Panc1 (cell line): ENCODE results near the gene FKTN. TPM values are rescaled to one million over a fixed set of nuclear protein-coding genes. Genes with fewer than 3 reads are reported as not detected.

Source experiments
- ATAC-seq: fragments of 200-7000 bp; cut with Tn5 transposase; 2 replicates; pipeline ENCODE4 v1.9.1; 2020; ENCODE audit warnings: mild to moderate bottlenecking, moderate library complexity
- BruUV-seq: library from RNA; stranded (reverse); fragments of 400-500 nt; replicated peaks from 2 replicates; lab custom pipeline; 2021; lab: Mats Ljungman, UMichigan
- CTCF ChIA-PET: fragments of 300-600 bp; sonication (Branson Sonifier 250); formaldehyde crosslinking; loops from one replicate; lab custom pipeline; 2022; ENCODE audit warnings: antibody characterized with exemption; lab: Charles Lee
- POLR2A ChIA-PET: fragments of 300-600 bp; sonication (Branson Sonifier 250); formaldehyde crosslinking; loops from one replicate; lab custom pipeline; 2022; ENCODE audit warnings: antibody characterized with exemption; lab: Charles Lee
- DNase-seq: peaks from one replicate; pipeline ENCODE4 v3.0.0-alpha.2; 2010; ENCODE audit warnings: low read depth, low spot score
- H3K27ac ChIP-seq: 2 replicates; pipeline ENCODE4 v1.5.1; 2011; ENCODE audit warnings: mild to moderate bottlenecking, low read length, inconsistent platforms
- H3K27me3 ChIP-seq: fragments of 200-500 bp; sonication (Bioruptor generic); 2 replicates; pipeline ENCODE4 v1.6.0; 2014; ENCODE audit warnings: low read length, inconsistent platforms; ENCODE audit not compliant: control insufficient read depth, insufficient read depth
- H3K36me3 ChIP-seq: fragments of 200-500 bp; sonication (Bioruptor generic); 2 replicates; pipeline ENCODE4 v1.5.1; 2014; ENCODE audit warnings: inconsistent platforms, mild to moderate bottlenecking, low read length, moderate library complexity; ENCODE audit not compliant: control insufficient read depth, insufficient read depth
- H3K4me1 ChIP-seq: 2 replicates; pipeline ENCODE4 v1.5.1; 2011; ENCODE audit warnings: inconsistent platforms, mild to moderate bottlenecking, low read length, moderate library complexity; ENCODE audit not compliant: control insufficient read depth, insufficient read depth
- H3K4me3 ChIP-seq, 2 experiments: 2 replicates each; pipeline ENCODE4 v1.5.1; 2011 to 2012; ENCODE audit warnings: low read depth in 2 of 2, low read length in 2 of 2, mild to moderate bottlenecking in 2 of 2, inconsistent platforms in 1 of 2, moderate library complexity in 1 of 2
- H3K9me3 ChIP-seq: fragments of 200-500 bp; sonication (Bioruptor generic); 2 replicates; pipeline ENCODE4 v1.5.1; 2014; ENCODE audit warnings: low read depth, mild to moderate bottlenecking, inconsistent platforms, low read length, moderate library complexity; ENCODE audit not compliant: control insufficient read depth, insufficient read depth
- CTCF ChIP-seq: fragments of 450-650 bp; IDR thresholded peaks from 2 replicates; pipeline ENCODE4 v1.5.1; 2017; ENCODE audit warnings: mild to moderate bottlenecking
- POLR2AphosphoS5 ChIP-seq: IDR thresholded peaks from 2 replicates; pipeline ENCODE4 v1.6.1; 2012; ENCODE audit warnings: mild to moderate bottlenecking, low read depth, low read length, moderate library complexity
- REST ChIP-seq, 2 experiments: IDR thresholded peaks; 2 replicates each; pipeline ENCODE4 v1.6.1; 2011 to 2012; ENCODE audit warnings: low read depth in 2 of 2, control low read depth in 1 of 2, low read length in 1 of 2, mild to moderate bottlenecking in 1 of 2, moderate library complexity in 1 of 2; ENCODE audit not compliant: insufficient read depth in 1 of 2
- SIN3A ChIP-seq: IDR thresholded peaks from 2 replicates; pipeline ENCODE4 v1.6.1; 2012; ENCODE audit warnings: low read depth, mild to moderate bottlenecking, low read length, moderate library complexity, borderline replicate concordance; ENCODE audit not compliant: insufficient read depth
- TCF7L2 ChIP-seq: IDR thresholded peaks from 2 replicates; pipeline ENCODE4 v1.6.1; 2011; ENCODE audit warnings: mild to moderate bottlenecking, low read depth, low read length, inconsistent platforms
- in situ Hi-C: cut with HindIII; loops from 2 replicates; pipeline ENCODE4 v1.10.0; 2016; ENCODE audit warnings: low sequenced_read_pairs, low pct_unique_long_range_greater_than_20kb
- intact Hi-C: fragments of 100-400 bp; cut with micrococcal nuclease; formaldehyde crosslinking; loops from one replicate; pipeline ENCODE4 v1.10.0; 2022; ENCODE audit not compliant: unreplicated experiment
- total RNA-seq: library from RNA; stranded (reverse); gene quantifications from one replicate; pipeline ENCODE4 v1.2.1, GENCODE V29; 2021; ENCODE audit not compliant: unreplicated experiment

Gene FKTN
- total RNA-seq, 1 experiment from 2014 or later: 15.2 TPM

DNA sequence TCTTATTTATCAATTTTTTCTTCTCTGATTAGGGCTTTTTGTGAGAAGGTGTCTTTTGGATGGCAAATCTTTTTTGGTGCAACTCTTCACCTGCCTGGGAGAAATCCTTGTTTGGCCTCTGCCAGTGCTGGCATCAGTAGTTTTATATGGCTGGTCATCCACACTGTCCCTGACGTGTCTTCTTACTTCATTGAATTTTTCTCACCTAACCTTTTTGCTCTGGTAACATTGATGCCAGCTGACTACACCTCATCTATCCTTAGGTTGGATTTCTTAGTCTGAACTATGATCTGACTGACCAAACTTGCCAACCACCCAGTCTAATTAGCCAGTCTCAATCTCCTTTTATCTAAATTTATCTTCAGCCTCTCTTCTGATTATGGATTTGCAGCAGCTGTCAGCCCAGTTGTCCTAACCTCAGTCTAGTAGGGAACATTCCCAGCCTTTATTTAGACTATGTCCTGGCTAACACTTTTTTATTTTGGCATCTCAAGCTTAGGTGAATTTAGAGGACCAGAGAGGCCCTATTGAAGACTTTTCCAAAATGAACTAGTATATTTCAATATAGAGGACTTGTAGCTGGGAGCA is 125.9 kb downstream of the FKTN start:
- in situ Hi-C loops: no loop called here
- POLR2A ChIA-PET: no interaction called here
- no peak for ATAC-seq

DNA sequence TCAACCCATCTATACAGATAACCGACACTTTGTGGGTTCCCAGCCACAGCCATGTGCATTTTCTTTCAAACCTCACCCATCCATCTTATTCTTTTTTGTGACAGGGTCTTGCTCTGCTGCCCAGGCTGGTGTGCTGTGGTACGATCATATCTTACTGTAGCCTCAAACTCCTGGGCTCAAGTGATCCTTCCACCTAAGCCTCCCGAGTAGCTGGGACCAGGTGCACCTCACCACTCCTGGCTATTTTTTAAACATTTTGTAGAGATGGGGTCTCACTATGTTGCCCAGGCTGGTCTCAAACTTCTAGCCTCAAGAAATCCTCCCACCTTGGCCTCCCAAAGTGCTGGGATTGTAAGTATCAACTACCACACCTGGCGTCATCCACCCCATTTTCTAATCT is 129.0 kb downstream of the FKTN start:
- no peak for DNase-seq
- no peaks in the 10 kb centered on the region for H3K27me3 ChIP-seq
- no TSS peak for BruUV-seq
- in situ Hi-C loops: no loop called here
- CTCF ChIA-PET: no interaction called here
- no peaks in the 10 kb centered on the region for H3K9me3 ChIP-seq
- no peak overlapping the region for H3K27ac ChIP-seq
- no peak for ATAC-seq
- H3K4me3 ChIP-seq: no peak overlapping the region
- intact Hi-C loops: no loop called here
- no peaks in the 10 kb centered on the region for H3K36me3 ChIP-seq
- H3K4me1 ChIP-seq: no peaks in the 10 kb centered on the region
- POLR2A ChIA-PET: no interaction called here
- TF ChIP-seq SIN3A: no peak
- TF ChIP-seq POLR2AphosphoS5: no peak
- TF ChIP-seq TCF7L2: no peak
- no peak for TF ChIP-seq CTCF

More for the DNA sequence above, 125.9 kb downstream of the FKTN start:
- Histone ChIP-seq H3K9me3 (no peaks in the 10 kb centered on the region), H3K4me3 (no peak overlapping the region), H3K36me3 (no peaks in the 10 kb centered on the region), H3K27ac (no peak overlapping the region), H3K4me1 (no peaks in the 10 kb centered on the region), H3K27me3 (no peaks in the 10 kb centered on the region)
- DNase-seq: no peak
- TF ChIP-seq TCF7L2 (no peak), CTCF (no peak), REST (IDR thresholded peaks at IDR 0.05; ENCODE audit: insufficient read depth in 1 of 2, low read depth in 2 of 2, low read length in 1 of 2) (no peak), SIN3A (no peak), POLR2AphosphoS5 (no peak)
- intact Hi-C loops: no loop called here
- BruUV-seq: no TSS peak
- CTCF ChIA-PET: no interaction called here

Other genes with a start within 250 kb of the FKTN start
- 5.1 TPM for gene FSD1L, start 110.1 kb upstream of the FKTN start, total RNA-seq
- not detected for gene TAL2, start 104.3 kb downstream of the FKTN start, total RNA-seq
- gene TMEM38B, start 136.4 kb downstream of the FKTN start, total RNA-seq: 30.6 TPM